ENCODE results near the gene BCR. TPM values are rescaled to one million over a fixed set of nuclear protein-coding genes. Genes with fewer than 3 reads are reported as not detected.

The BCR gene
- total RNA-seq, 1 donor from 2014 or later: 268 TPM

- H3K36me3 Mint-ChIP-seq (ENCODE audit: unreplicated experiment): no peaks in the 10 kb centered on the region
These were observed 77.8 kb downstream of the BCR start for GRCh38 chr22:23257889-23258825.

GRCh38 chr22:23258826-23259170 is 78.5 kb downstream of the BCR start:
- Mint-ChIP-seq H3K4me1 (ENCODE audit: low read depth, unreplicated experiment) (peaks cover 31% of the 10 kb centered on the region), H3K27ac (ENCODE audit: unreplicated experiment) (peak overlapping the region; percentile 33), H3K9me3 (ENCODE audit: unreplicated experiment) (peaks cover 31% of the 10 kb centered on the region), H3K27me3 (ENCODE audit: unreplicated experiment) (peaks cover 24% of the 10 kb centered on the region), H3K4me3 (ENCODE audit: unreplicated experiment) (no peak overlapping the region), H3K36me3 (ENCODE audit: unreplicated experiment) (no peaks in the 10 kb centered on the region)
- no peak for TF ChIP-seq CTCF (IDR thresholded peaks at IDR 0.05; ENCODE audit: partially characterized antibody, unreplicated experiment)
- no peak for DNase-seq

More at GRCh38 chr22:23257889-23258825, 77.8 kb downstream of the BCR start:
- peaks cover 32% of the 10 kb centered on the region for H3K9me3 Mint-ChIP-seq (ENCODE audit: unreplicated experiment)
- peak overlapping the region; percentile 33 for H3K27ac Mint-ChIP-seq (ENCODE audit: unreplicated experiment)
- no peak for TF ChIP-seq CTCF (IDR thresholded peaks at IDR 0.05; ENCODE audit: partially characterized antibody, unreplicated experiment)
- H3K27me3 Mint-ChIP-seq (ENCODE audit: unreplicated experiment): peaks cover 18% of the 10 kb centered on the region
- H3K4me1 Mint-ChIP-seq (ENCODE audit: low read depth, unreplicated experiment): peaks cover 34% of the 10 kb centered on the region
- DNase-seq: no peak
- no peak overlapping the region for H3K4me3 Mint-ChIP-seq (ENCODE audit: unreplicated experiment)

- H3K4me3 Mint-ChIP-seq (ENCODE audit: unreplicated experiment): no peak overlapping the region
- DNase-seq: no peak
- TF ChIP-seq CTCF (IDR thresholded peaks at IDR 0.05; ENCODE audit: partially characterized antibody, unreplicated experiment): no peak
- H3K4me1 Mint-ChIP-seq (ENCODE audit: low read depth, unreplicated experiment): peaks cover 27% of the 10 kb centered on the region
- peaks cover 30% of the 10 kb centered on the region for H3K27me3 Mint-ChIP-seq (ENCODE audit: unreplicated experiment)
- peaks cover 33% of the 10 kb centered on the region for H3K9me3 Mint-ChIP-seq (ENCODE audit: unreplicated experiment)
- peak overlapping the region; percentile 64 for H3K27ac Mint-ChIP-seq (ENCODE audit: unreplicated experiment)
- no peaks in the 10 kb centered on the region for H3K36me3 Mint-ChIP-seq (ENCODE audit: unreplicated experiment)
These were observed 79.8 kb downstream of the BCR start for GRCh38 chr22:23259916-23260644.

GRCh38 chr22:23260645-23261581 is 80.6 kb downstream of the BCR start:
- Mint-ChIP-seq H3K27me3 (ENCODE audit: unreplicated experiment) (peaks cover 27% of the 10 kb centered on the region), H3K9me3 (ENCODE audit: unreplicated experiment) (peaks cover 34% of the 10 kb centered on the region), H3K4me1 (ENCODE audit: low read depth, unreplicated experiment) (peaks cover 30% of the 10 kb centered on the region), H3K36me3 (ENCODE audit: unreplicated experiment) (peaks cover 5% of the 10 kb centered on the region), H3K27ac (ENCODE audit: unreplicated experiment) (no peak overlapping the region), H3K4me3 (ENCODE audit: unreplicated experiment) (no peak overlapping the region)
- DNase-seq: no peak
- no peak for TF ChIP-seq CTCF (IDR thresholded peaks at IDR 0.05; ENCODE audit: partially characterized antibody, unreplicated experiment)

Measured in glutamatergic neuron (in vitro differentiated cells).